Colonic mucosa (tissue), 4 donors: Measurements from ENCODE around the gene HOXA11. TPM values are rescaled to one million over a fixed set of nuclear protein-coding genes. Genes with fewer than 3 reads are reported as not detected.

Experiments
- DNase-seq: peaks from one replicate; pipeline ENCODE4 v3.0.0-alpha.2; 2020
- H3K27ac ChIP-seq: fragments of 200-600 bp; one replicate; pipeline ENCODE4 v1.8.0; 2021
- H3K27me3 ChIP-seq: fragments of 200-600 bp; one replicate; pipeline ENCODE4 v1.8.0; 2021
- H3K36me3 ChIP-seq: fragments of 200-600 bp; one replicate; pipeline ENCODE4 v1.8.0; 2021
- H3K4me1 ChIP-seq: fragments of 200-600 bp; one replicate; pipeline ENCODE4 v1.8.0; 2021; ENCODE audit warnings: mild to moderate bottlenecking
- H3K4me3 ChIP-seq: fragments of 200-600 bp; one replicate; pipeline ENCODE4 v1.8.0; 2021
- H3K9ac ChIP-seq, 2 donors: one replicate each; pipeline ENCODE4 v1.7.0; 2013; ENCODE audit warnings: control low read depth in 2 of 2, low read depth in 2 of 2, low read length in 2 of 2
- H3K9me3 ChIP-seq: fragments of 200-600 bp; one replicate; pipeline ENCODE4 v1.8.0; 2021
- intact Hi-C: fragments of 100-400 bp; cut with DNase I; formaldehyde crosslinking; loops from one replicate; pipeline ENCODE4 v1.14.1; 2022
- total RNA-seq, 2 donors: library from RNA; stranded (reverse); fragmentation: NEBNext Ultra II Directional in 1 of 2; extraction: Animal tissue kit (Norgen Biotek cat#: 25700) in 1 of 2; gene quantifications; one replicate each; pipeline ENCODE4 v1.2.1, GENCODE V29; 2021
- TF ChIP-seq, protein P1 (sequence below): fragments of 200-600 bp; IDR thresholded peaks from one replicate; pipeline ENCODE4 v1.8.0; 2022; ENCODE audit warnings: antibody characterized with exemption, mild to moderate bottlenecking
- donor health status: healthy.
- donor health status: DM: no; HTN: no; CAD: no.
- donor health status: DM: no; HTN: no; CAD: no.

HOXA11 gene
- total RNA-seq, 2 donors from 2014 or later: 2.9 to 3.7 TPM

DNA sequence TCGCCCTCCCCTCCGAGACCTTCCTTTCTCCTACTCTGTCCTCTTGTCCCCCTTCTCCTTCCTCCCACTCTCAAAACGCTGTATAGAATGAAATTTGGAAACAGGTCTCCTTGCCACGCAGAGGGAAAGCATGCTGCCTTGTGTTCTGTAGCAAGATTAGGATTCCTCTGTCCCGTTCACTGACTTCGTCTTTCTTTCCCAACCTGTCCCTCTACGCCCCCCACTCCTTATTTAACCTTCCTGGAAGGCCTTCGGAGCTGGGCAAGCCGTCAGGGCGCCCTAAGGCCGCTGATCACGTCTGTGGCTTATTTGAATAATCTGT, 21.0 kb downstream of the HOXA11 start:
- H3K4me1 ChIP-seq: peaks cover 5% of the 10 kb centered on the region
- intact Hi-C loops: loop anchor here (5.0 kb wide), 1 partner anchor 792 kb away; no protein-coding TSS in a partner anchor

DNA sequence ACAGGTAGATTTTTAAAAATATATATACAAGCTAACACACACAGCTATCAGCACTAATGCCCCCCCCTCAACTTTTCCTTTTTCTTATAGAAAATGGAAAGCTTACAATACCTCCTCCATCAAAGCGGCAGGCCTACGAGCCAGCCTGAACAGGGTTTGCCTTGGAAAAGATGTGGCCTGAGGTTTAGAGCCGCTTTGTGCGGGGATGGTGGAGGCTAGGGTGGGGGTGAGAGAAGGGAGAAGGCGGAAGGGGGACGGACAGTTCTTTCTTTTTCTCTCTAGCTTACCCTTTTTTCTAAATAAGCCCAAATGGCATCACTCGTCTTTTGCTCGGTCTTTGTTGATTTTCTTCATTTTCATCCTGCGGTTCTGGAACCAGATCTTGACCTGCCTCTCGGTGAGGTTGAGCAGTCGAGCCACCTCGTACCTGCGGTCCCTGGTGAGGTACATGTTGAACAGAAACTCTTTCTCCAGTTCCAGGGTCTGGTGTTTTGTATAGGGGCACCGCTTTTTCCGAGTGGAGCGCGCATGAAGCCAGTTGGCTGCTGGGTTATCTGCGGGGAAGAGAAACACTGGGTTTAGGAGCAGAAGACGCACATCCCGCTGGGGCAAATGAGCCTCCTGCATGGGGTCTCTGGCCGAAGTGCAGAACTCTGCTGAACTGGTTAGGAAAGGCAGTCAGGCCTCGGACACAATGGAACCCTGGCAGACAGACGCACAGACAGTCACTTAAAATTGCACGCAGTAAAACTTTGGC, 21.6 kb downstream of the HOXA11 start:
- H3K36me3 ChIP-seq: no peaks in the 10 kb centered on the region
- intact Hi-C loops: loop anchor here (5.0 kb wide), 1 partner anchor 791 kb away; no protein-coding TSS in a partner anchor
- H3K4me3 ChIP-seq: peak overlapping the region; percentile 64
- peaks cover 5% of the 10 kb centered on the region for H3K4me1 ChIP-seq
- DNase-seq: no peak
- TF ChIP-seq, protein P1, sequence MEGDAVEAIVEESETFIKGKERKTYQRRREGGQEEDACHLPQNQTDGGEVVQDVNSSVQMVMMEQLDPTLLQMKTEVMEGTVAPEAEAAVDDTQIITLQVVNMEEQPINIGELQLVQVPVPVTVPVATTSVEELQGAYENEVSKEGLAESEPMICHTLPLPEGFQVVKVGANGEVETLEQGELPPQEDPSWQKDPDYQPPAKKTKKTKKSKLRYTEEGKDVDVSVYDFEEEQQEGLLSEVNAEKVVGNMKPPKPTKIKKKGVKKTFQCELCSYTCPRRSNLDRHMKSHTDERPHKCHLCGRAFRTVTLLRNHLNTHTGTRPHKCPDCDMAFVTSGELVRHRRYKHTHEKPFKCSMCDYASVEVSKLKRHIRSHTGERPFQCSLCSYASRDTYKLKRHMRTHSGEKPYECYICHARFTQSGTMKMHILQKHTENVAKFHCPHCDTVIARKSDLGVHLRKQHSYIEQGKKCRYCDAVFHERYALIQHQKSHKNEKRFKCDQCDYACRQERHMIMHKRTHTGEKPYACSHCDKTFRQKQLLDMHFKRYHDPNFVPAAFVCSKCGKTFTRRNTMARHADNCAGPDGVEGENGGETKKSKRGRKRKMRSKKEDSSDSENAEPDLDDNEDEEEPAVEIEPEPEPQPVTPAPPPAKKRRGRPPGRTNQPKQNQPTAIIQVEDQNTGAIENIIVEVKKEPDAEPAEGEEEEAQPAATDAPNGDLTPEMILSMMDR: no peak
- no peaks in the 10 kb centered on the region for H3K9me3 ChIP-seq
- peak overlapping the region; percentile 80 to 98 for H3K9ac ChIP-seq
- H3K27ac ChIP-seq: peak overlapping the region; percentile 94
- peaks cover 8% of the 10 kb centered on the region for H3K27me3 ChIP-seq

More for the DNA sequence above, 21.0 kb downstream of the HOXA11 start:
- TF ChIP-seq, protein P1: no peak
- Histone ChIP-seq H3K9me3 (no peaks in the 10 kb centered on the region), H3K9ac (peak overlapping the region; percentile 80 to 98), H3K27me3 (peaks cover 7% of the 10 kb centered on the region), H3K27ac (peak overlapping the region; percentile 94), H3K4me3 (peak overlapping the region; percentile 64), H3K36me3 (no peaks in the 10 kb centered on the region)
- DNase-seq: no peak

DNA sequence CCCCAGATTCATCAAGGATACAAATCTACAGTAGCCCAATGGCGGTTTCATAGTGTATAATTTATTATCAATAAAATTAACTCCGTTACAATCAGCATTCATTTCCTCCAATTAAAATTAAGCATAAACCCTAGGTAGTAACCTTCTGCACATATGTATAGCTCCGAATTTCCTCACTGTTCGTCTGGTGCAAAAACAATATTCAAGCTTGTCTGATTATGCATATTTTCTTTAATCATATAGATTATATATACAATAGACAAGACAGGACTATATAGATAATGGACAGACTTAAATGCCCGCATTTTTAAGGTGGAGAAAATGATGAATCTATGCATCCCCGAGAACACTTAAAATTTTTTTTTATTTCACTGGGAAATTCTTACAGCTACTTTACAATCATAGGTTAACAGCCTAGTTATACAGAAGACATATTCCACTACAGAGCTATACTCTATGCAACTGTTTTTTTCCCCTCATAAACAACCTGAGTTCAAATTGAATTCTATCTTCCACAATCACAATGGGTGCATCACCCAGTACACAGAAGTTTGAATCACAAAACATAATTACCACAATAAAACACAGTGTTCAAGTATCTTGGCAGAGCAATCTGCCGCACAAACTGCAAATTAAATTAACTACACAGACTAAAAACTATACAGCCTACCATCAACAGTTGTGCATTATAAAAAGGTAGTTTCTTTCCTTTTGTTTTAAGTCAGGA, 22.3 kb downstream of the HOXA11 start:
- H3K4me3 ChIP-seq: peak overlapping the region; percentile 64
- peak overlapping the region; percentile 94 for H3K27ac ChIP-seq
- H3K27me3 ChIP-seq: peaks cover 11% of the 10 kb centered on the region
- peak overlapping the region in 1 of 2 donors; percentile 98 for H3K9ac ChIP-seq
- TF ChIP-seq, protein P1: no peak
- H3K36me3 ChIP-seq: no peaks in the 10 kb centered on the region
- intact Hi-C loops: loop anchor here (5.0 kb wide), 1 partner anchor 790 kb away; no protein-coding TSS in a partner anchor
- H3K4me1 ChIP-seq: peaks cover 5% of the 10 kb centered on the region
- no peak for DNase-seq
- no peaks in the 10 kb centered on the region for H3K9me3 ChIP-seq

DNA sequence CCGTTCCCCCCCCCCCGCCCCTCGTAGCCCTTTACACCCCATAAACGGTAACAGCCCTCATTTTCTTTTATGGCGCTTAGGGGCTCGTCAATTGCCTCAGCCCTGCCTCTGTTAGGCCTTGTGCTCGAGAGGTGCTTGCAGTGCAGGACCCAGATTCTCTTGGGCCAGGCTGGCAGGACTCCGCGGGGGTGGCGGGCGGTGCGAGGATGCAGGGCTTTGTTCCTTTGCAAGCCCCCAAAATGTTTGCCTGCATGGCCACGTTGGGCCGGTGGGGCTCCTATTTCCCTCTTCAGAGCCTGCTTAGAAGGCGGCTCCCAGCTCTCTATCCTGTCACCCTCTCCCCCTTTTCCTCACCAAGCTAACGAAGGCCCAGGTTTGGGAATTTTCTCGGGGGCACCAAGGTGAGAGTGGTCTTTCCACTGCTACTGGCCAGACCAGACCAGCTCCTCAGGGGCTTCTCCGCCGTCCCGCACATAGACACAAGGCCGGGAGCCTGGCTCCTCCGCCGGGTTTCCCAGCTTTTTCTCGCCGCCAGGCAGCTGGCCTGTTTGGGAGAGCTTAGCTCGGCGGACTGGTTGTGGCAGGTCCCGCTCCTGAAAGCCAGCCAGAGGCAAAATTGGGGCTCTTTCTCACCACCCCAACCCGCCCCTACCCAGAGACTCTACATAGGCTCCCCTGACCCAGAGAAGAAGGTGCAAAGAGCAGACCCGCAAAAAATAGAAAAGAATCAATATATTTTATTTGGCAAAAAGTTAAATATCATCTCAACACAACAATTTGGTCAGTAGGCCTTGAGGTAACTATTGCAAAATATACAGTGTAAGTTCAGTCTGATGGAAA, 23.1 kb downstream of the HOXA11 start:
- H3K9ac ChIP-seq: peak overlapping the region; percentile 52 to 98
- TF ChIP-seq, protein P1: no peak
- peaks cover 11% of the 10 kb centered on the region for H3K27me3 ChIP-seq

More for the DNA sequence above, 23.1 kb downstream of the HOXA11 start:
- H3K36me3 ChIP-seq: no peaks in the 10 kb centered on the region
- H3K27ac ChIP-seq: peak overlapping the region; percentile 94
- H3K9me3 ChIP-seq: no peaks in the 10 kb centered on the region
- DNase-seq: no peak
- H3K4me1 ChIP-seq: peaks cover 5% of the 10 kb centered on the region
- peak overlapping the region; percentile 64 for H3K4me3 ChIP-seq
- intact Hi-C loops: loop anchor here (5.0 kb wide), 1 partner anchor 790 kb away; no protein-coding TSS in a partner anchor
